H9 (cell line): ENCODE measurements around the gene CIDEC. TPM values are rescaled to one million over a fixed set of nuclear protein-coding genes. Genes with fewer than 3 reads are reported as not detected.

Experiments used
- DNase-seq: peaks from one replicate; pipeline ENCODE4 v3.0.0-alpha.2; 2017
- H2AFZ ChIP-seq: one replicate; pipeline ENCODE4 v1.6.1; 2013; ENCODE audit warnings: mild to moderate bottlenecking, low read length, control low read depth, moderate library complexity
- H2AK5ac ChIP-seq: 2 replicates; pipeline ENCODE4 v1.6.1; 2013; ENCODE audit warnings: low read length, control low read depth, mixed read lengths; ENCODE audit not compliant: insufficient read length
- H2BK120ac ChIP-seq: one replicate; pipeline ENCODE4 v1.6.1; 2013; ENCODE audit warnings: low read depth, mild to moderate bottlenecking, low read length, control low read depth, inconsistent platforms; ENCODE audit not compliant: poor library complexity, severe bottlenecking
- H2BK12ac ChIP-seq: 2 replicates; pipeline ENCODE4 v1.6.1; 2013; ENCODE audit warnings: low read length, control low read depth, mixed read lengths, low read depth; ENCODE audit not compliant: insufficient read length
- H2BK15ac ChIP-seq: 2 replicates; pipeline ENCODE4 v1.6.1; 2013; ENCODE audit warnings: low read depth, low read length, control low read depth
- H2BK20ac ChIP-seq: one replicate; pipeline ENCODE4 v1.6.1; 2013; ENCODE audit warnings: low read depth, mild to moderate bottlenecking, low read length, control low read depth, inconsistent platforms; ENCODE audit not compliant: poor library complexity, severe bottlenecking
- H2BK5ac ChIP-seq: 2 replicates; pipeline ENCODE4 v1.6.1; 2013; ENCODE audit warnings: low read length, control low read depth, mixed read lengths; ENCODE audit not compliant: insufficient read length
- H3K14ac ChIP-seq: 2 replicates; pipeline ENCODE4 v1.6.1; 2013; ENCODE audit warnings: low read length, control low read depth; ENCODE audit not compliant: insufficient read depth
- H3K18ac ChIP-seq: 2 replicates; pipeline ENCODE4 v1.6.1; 2013; ENCODE audit warnings: low read depth, mild to moderate bottlenecking, mixed read lengths, low read length, control low read depth; ENCODE audit not compliant: insufficient read length
- H3K23ac ChIP-seq: 2 replicates; pipeline ENCODE4 v1.6.1; 2013; ENCODE audit warnings: low read length, control low read depth, mixed read lengths, low read depth; ENCODE audit not compliant: insufficient read length
- H3K23me2 ChIP-seq: 2 replicates; pipeline ENCODE4 v1.6.1; 2013; ENCODE audit warnings: low read depth, mild to moderate bottlenecking, mixed read lengths, low read length, control low read depth; ENCODE audit not compliant: insufficient read length, poor library complexity, severe bottlenecking
- H3K27ac ChIP-seq: 2 replicates; pipeline ENCODE4 v1.5.1; 2013; ENCODE audit warnings: low read length, control low read depth, mixed read lengths, low read depth; ENCODE audit not compliant: insufficient read length
- H3K27me3 ChIP-seq: 2 replicates; pipeline ENCODE4 v1.6.1; 2013; ENCODE audit warnings: low read length, control low read depth, inconsistent platforms; ENCODE audit not compliant: insufficient read depth
- H3K4ac ChIP-seq: 2 replicates; pipeline ENCODE4 v1.6.1; 2013; ENCODE audit warnings: low read depth, mild to moderate bottlenecking, control low read depth, inconsistent platforms, low read length, moderate library complexity
- H3K4me1 ChIP-seq: 2 replicates; pipeline ENCODE4 v1.6.1; 2013; ENCODE audit warnings: low read length, control low read depth, inconsistent platforms; ENCODE audit not compliant: insufficient read depth
- H3K4me2 ChIP-seq: 2 replicates; pipeline ENCODE4 v1.6.1; 2013; ENCODE audit warnings: low read length, control low read depth, mixed read lengths; ENCODE audit not compliant: insufficient read length, insufficient read depth
- H3K56ac ChIP-seq: 2 replicates; pipeline ENCODE4 v1.6.1; 2013; ENCODE audit warnings: low read depth, mild to moderate bottlenecking, mixed read lengths, low read length, control low read depth; ENCODE audit not compliant: insufficient read length
- H3K79me1 ChIP-seq: 2 replicates; pipeline ENCODE4 v1.6.1; 2013; ENCODE audit warnings: low read depth, mild to moderate bottlenecking, moderate library complexity, low read length, control low read depth, inconsistent platforms; ENCODE audit not compliant: insufficient read depth, poor library complexity, severe bottlenecking
- H3K79me2 ChIP-seq: 2 replicates; pipeline ENCODE4 v1.6.1; 2013; ENCODE audit warnings: low read length, control low read depth, inconsistent platforms; ENCODE audit not compliant: insufficient read depth
- H3K9ac ChIP-seq: 2 replicates; pipeline ENCODE4 v1.6.1; 2013; ENCODE audit warnings: low read length, control low read depth, mixed read lengths; ENCODE audit not compliant: insufficient read length; ENCODE audit errors: extremely low read depth
- H3K9me3 ChIP-seq: one replicate; pipeline ENCODE4 v1.6.1; 2013; ENCODE audit warnings: low read depth, low read length, inconsistent platforms; ENCODE audit not compliant: control insufficient read depth
- H3T11ph ChIP-seq: one replicate; pipeline ENCODE4 v1.6.1; 2013; ENCODE audit warnings: mild to moderate bottlenecking, low read length, control low read depth, inconsistent platforms
- H4K20me1 ChIP-seq: one replicate; pipeline ENCODE4 v1.6.1; 2013; ENCODE audit not compliant: control insufficient read depth, insufficient read length, insufficient read depth
- H4K5ac ChIP-seq: 2 replicates; pipeline ENCODE4 v1.6.1; 2013; ENCODE audit warnings: low read depth, mild to moderate bottlenecking, mixed read lengths, low read length, control low read depth; ENCODE audit not compliant: insufficient read length
- H4K8ac ChIP-seq: replicated peaks from 2 replicates; pipeline ENCODE4 v1.6.1; 2013; ENCODE audit warnings: low read length, control low read depth, mixed read lengths, low read depth; ENCODE audit not compliant: insufficient read length
- H4K91ac ChIP-seq: 2 replicates; pipeline ENCODE4 v1.6.1; 2013; ENCODE audit warnings: low read depth, mild to moderate bottlenecking, moderate library complexity, mixed read lengths, low read length, control low read depth; ENCODE audit not compliant: insufficient read length
- H3K27ac Mint-ChIP-seq, 3 experiments: 2 replicates in 2 of 3; 3 replicates in 1 of 3; pipeline ENCODE4 v1.8.0; 2020 to 2021; ENCODE audit warnings: mixed read lengths in 3 of 3, mild to moderate bottlenecking in 1 of 3, moderate library complexity in 1 of 3
- H3K27me3 Mint-ChIP-seq: 2 replicates; pipeline ENCODE4 v1.8.0; 2021; ENCODE audit warnings: low read depth, mild to moderate bottlenecking, moderate library complexity, mixed read lengths
- H3K36me3 Mint-ChIP-seq, 3 experiments: 2 replicates in 2 of 3; 3 replicates in 1 of 3; pipeline ENCODE4 v1.8.0; 2020 to 2021; ENCODE audit warnings: low read depth in 3 of 3, mixed read lengths in 3 of 3; ENCODE audit not compliant: insufficient read depth in 1 of 3
- H3K4me1 Mint-ChIP-seq, 2 experiments: 2 replicates each; pipeline ENCODE4 v1.8.0; 2020; ENCODE audit warnings: mixed read lengths in 2 of 2
- H3K4me3 Mint-ChIP-seq, 2 experiments: 2 replicates in 1 of 2; 3 replicates in 1 of 2; pipeline ENCODE4 v1.8.0; 2020 to 2021; ENCODE audit warnings: mild to moderate bottlenecking in 2 of 2, mixed read lengths in 2 of 2, moderate library complexity in 1 of 2
- H3K9me3 Mint-ChIP-seq, 2 experiments: 2 replicates in 1 of 2; 3 replicates in 1 of 2; pipeline ENCODE4 v1.8.0; 2020; ENCODE audit warnings: mild to moderate bottlenecking in 2 of 2, mixed read lengths in 2 of 2, moderate library complexity in 1 of 2
- CTCF ChIP-seq: fragments of 200-600 bp; sonication (generic); conservative IDR thresholded peaks from 3 replicates; pipeline ENCODE4 v1.8.0; 2021; ENCODE audit warnings: antibody characterized with exemption, mild to moderate bottlenecking
- WGBS: extraction: QIAGEN DNeasy Blood & Tissue Kit; methylation state at CpG from one replicate; pipeline ENCODE4 v1.1.7; 2013; ENCODE audit warnings: missing lambda C conversion rate, low lambda C conversion rate, mixed read lengths; ENCODE audit not compliant: insufficient read length; ENCODE audit errors: extremely low coverage; 5-methylcytosine and 5-hydroxymethylcytosine counted together
- total RNA-seq: library from RNA; stranded (reverse); gene quantifications from 2 replicates; pipeline ENCODE4 v1.2.1, GENCODE V29; 2021

CIDEC gene
- total RNA-seq, 1 experiment from 2014 or later = not detected

- no peaks in the 10 kb centered on the region for H3K4me1 ChIP-seq
- H3K56ac ChIP-seq = no peak overlapping the region
- H2AK5ac ChIP-seq = no peak overlapping the region
- H4K91ac ChIP-seq = no peak overlapping the region
- H3K14ac ChIP-seq = no peak overlapping the region
- no peak overlapping the region for H3K18ac ChIP-seq
- H2BK15ac ChIP-seq = no peak overlapping the region
- H3K9ac ChIP-seq = no peak overlapping the region
- no peaks in the 10 kb centered on the region for H3K36me3 Mint-ChIP-seq
- H3K79me1 ChIP-seq = no peaks in the 10 kb centered on the region
- peaks cover 18 to 35% of the 10 kb centered on the region in 2 experiments for H3K4me1 Mint-ChIP-seq
- no peak overlapping the region for H3K23ac ChIP-seq
- H4K5ac ChIP-seq = no peak overlapping the region
- no peak overlapping the region for H3K27ac ChIP-seq
- H3K4me2 ChIP-seq = no peak overlapping the region
- TF ChIP-seq CTCF = no peak
- no peaks in the 10 kb centered on the region for H3K9me3 Mint-ChIP-seq
- H3K4ac ChIP-seq = no peak overlapping the region
- no peaks in the 10 kb centered on the region; the same call in 1 of the 2 replicates for H3K27me3 ChIP-seq
- H2BK5ac ChIP-seq = no peak overlapping the region
- H3K23me2 ChIP-seq = peaks cover 5% of the 10 kb centered on the region
- DNase-seq = no peak
- H2BK12ac ChIP-seq = no peak overlapping the region
- no peaks in the 10 kb centered on the region for H4K20me1 ChIP-seq
- H2BK120ac ChIP-seq = no peak overlapping the region
- peak overlapping the region; percentile 59 to 73; a peak in 1 of 5 replicates for H3K4me3 Mint-ChIP-seq
- H4K8ac ChIP-seq = no peak overlapping the region
- no peak overlapping the region for H2BK20ac ChIP-seq
- H3T11ph ChIP-seq = no peak overlapping the region
- H3K27ac Mint-ChIP-seq = no peak overlapping the region; a peak in 2 of 7 replicates
- H2AFZ ChIP-seq = no peak overlapping the region
- peaks cover 27% of the 10 kb centered on the region for H3K27me3 Mint-ChIP-seq
- no peaks in the 10 kb centered on the region for H3K79me2 ChIP-seq
- no CpG with 5 or more reads among the region's 5 CpGs for WGBS
- H3K9me3 ChIP-seq = no peaks in the 10 kb centered on the region
These were observed 18.4 kb downstream of the CIDEC start for GRCh38 chr3:9861626-9862130.
